Activated naive CD4-positive, alpha-beta T cell (primary cell): ENCODE measurements around the gene NMUR2.

Experiments used
- DNase-seq, 4 experiments: peaks; one replicate each; lab custom pipeline; 2025; lab: John Stamatoyannopoulos, UW

The NMUR2 gene

GRCh38 chr5:152369298-152369697, 35.8 kb downstream of the NMUR2 start:
- no peak for DNase-seq

- no peak for DNase-seq
Observed at GRCh38 chr5:152367554-152367953, 37.5 kb downstream of the NMUR2 start.

DNA sequence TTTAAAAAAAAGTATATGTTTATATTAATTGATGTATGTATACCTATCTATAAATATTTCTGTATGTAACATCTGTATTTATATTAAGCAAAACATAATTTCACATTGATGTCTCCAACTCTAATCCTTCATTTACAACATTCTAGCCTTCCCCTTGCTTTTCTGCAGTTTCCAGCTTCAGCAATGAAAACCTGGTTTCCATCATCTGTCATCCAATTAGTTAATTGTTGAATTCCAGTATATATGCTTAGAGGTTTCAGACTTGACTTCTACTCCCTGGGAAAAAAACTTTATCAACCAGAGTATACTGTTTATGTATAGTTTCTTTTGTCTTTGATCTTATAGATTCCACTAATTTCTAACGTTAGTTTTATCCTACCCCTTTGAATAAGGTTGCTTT, 38.4 kb downstream of the NMUR2 start:
- no peak for DNase-seq

- DNase-seq = no peak
Observed at GRCh38 chr5:152364899-152365298, 40.2 kb downstream of the NMUR2 start.

DNA sequence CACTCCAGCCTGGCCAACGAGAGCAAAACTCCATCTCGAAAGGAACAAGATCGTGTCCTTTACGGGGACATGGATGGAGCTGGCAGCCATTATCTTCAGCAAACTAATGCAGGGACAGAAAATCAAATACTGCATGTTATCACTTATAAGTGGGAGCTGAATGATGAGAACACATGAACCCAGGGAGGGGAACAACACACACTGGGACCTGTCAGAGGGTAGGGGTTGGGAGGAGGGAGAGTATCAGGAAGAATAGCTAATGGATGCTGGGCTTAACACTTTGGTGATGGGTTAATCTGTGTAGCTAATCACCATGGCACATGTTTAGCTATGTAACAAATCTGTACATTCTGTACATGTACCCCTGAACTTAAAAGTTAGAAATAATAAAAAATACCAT, 40.9 kb downstream of the NMUR2 start:
- DNase-seq = no peak

- no peak for DNase-seq
Observed at GRCh38 chr5:152358861-152359568, 46.1 kb downstream of the NMUR2 start.

DNA sequence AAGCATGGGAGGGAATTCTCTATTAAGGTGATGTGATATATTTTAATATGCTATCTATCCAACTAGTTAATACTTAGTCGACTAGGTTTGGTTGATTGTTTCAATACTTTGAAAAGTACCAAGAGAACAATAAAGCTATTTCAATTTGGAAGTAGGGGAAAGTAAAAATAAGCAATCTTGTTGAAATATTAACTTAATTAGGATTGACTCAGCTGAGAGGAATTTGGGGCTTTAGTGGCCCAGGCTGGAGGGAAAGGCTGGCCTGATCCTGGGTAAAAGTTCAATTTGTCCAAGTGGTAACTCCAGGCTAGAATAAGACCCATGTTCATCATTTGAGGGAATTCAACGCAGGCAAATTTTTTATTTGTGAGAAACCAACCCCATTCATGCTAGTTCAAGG, 48.6 kb downstream of the NMUR2 start:
- no peak for DNase-seq

GRCh38 chr5:152355061-152355460, 50.0 kb downstream of the NMUR2 start:
- DNase-seq = no peak

- DNase-seq = no peak
Observed at GRCh38 chr5:152353001-152353400, 52.1 kb downstream of the NMUR2 start.

GRCh38 chr5:152349683-152350526, 55.2 kb downstream of the NMUR2 start:
- no peak for DNase-seq
